Breast epithelium (tissue), 3 donors: ENCODE results near the gene PTPRG.

Experiments
- POLR2A ChIP-seq: fragments of 450-650 bp; IDR thresholded peaks from one replicate; pipeline ENCODE4 v1.6.1; 2016; ENCODE audit warnings: antibody characterized with exemption, mild to moderate bottlenecking, moderate library complexity
- TF ChIP-seq, protein P1 (sequence below), 3 donors: fragments of 450-650 bp; IDR thresholded peaks; one replicate each; pipeline ENCODE4 v1.5.1; 2016 to 2017; ENCODE audit warnings: antibody characterized with exemption in 3 of 3, mild to moderate bottlenecking in 3 of 3, moderate library complexity in 3 of 3

DNA sequence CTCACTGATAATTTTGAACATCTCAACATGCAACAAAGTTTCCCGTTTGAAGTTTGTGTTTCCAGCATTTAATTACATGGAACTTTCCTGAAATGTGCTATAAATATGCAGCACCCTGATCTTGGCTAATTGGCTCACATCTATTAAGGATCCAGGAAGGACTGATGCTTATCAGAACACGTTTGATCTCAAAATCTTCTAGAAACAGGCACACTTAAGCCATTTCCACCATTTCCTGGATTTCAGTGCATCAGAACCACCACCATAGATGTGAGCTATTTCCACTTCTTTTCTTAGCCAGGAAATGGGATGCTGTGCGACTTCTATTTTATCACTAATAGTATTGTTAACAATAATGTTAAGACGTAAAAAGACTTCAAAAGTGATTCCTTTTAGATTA lies 583.1 kb downstream of the PTPRG start:
- no peak for TF ChIP-seq POLR2A
- TF ChIP-seq, protein P1, sequence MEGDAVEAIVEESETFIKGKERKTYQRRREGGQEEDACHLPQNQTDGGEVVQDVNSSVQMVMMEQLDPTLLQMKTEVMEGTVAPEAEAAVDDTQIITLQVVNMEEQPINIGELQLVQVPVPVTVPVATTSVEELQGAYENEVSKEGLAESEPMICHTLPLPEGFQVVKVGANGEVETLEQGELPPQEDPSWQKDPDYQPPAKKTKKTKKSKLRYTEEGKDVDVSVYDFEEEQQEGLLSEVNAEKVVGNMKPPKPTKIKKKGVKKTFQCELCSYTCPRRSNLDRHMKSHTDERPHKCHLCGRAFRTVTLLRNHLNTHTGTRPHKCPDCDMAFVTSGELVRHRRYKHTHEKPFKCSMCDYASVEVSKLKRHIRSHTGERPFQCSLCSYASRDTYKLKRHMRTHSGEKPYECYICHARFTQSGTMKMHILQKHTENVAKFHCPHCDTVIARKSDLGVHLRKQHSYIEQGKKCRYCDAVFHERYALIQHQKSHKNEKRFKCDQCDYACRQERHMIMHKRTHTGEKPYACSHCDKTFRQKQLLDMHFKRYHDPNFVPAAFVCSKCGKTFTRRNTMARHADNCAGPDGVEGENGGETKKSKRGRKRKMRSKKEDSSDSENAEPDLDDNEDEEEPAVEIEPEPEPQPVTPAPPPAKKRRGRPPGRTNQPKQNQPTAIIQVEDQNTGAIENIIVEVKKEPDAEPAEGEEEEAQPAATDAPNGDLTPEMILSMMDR (IDR thresholded peaks at IDR 0.05): no peak
